NCI-H187 (cell line): ENCODE data around the gene C21orf58.

Source experiments
- DNase-seq, 2 experiments: peaks; one replicate each; lab custom pipeline; 2025; lab: John Stamatoyannopoulos, UW

C21orf58 gene

GRCh38 chr21:46256501-46256994 lies 67.1 kb downstream of the C21orf58 start:
- DNase-seq = no peak

GRCh38 chr21:46255758-46256337 lies 67.8 kb downstream of the C21orf58 start:
- no peak for DNase-seq

GRCh38 chr21:46255166-46255565 lies 68.5 kb downstream of the C21orf58 start:
- no peak for DNase-seq

- no peak for DNase-seq
Observed at GRCh38 chr21:46254208-46254975, 69.3 kb downstream of the C21orf58 start.

- no peak for DNase-seq
Observed at GRCh38 chr21:46253610-46254124, 70.0 kb downstream of the C21orf58 start.

- no peak for DNase-seq
Observed at GRCh38 chr21:46252840-46253239, 70.8 kb downstream of the C21orf58 start.
